Midbrain (tissue), 1 donor: ENCODE measurements around the gene KATNB1.

ENCODE experiments used
- DNase-seq: peaks from one replicate; lab custom pipeline; 2025; lab: John Stamatoyannopoulos, UW

The KATNB1 gene

GRCh38 chr16:57756424-57757325 is 21.1 kb downstream of the KATNB1 start:
- DNase-seq = no peak

- peak; percentile 88 for DNase-seq
These were observed 21.8 kb downstream of the KATNB1 start for GRCh38 chr16:57757326-57757786.

DNA sequence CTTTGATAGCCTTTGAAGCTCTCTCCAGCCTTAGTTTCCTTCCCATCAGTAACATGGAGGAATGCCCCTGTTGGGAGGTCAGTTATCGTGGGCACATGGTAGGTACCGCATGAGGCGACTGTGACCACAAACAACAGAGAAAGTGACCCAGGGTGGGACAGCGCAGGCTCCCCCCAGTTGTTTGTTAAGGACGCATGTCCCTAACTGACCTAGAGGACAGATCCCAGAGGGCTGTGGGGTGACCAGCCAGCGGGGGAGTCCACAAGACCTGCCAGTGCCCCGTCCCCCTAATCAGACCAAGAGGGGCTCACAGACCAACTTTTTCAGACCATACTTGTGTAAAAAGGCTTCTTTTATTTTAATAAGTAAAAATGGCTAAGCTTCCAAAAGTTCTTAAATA is 22.3 kb downstream of the KATNB1 start:
- no peak for DNase-seq

- no peak for DNase-seq
These were observed 23.0 kb downstream of the KATNB1 start for GRCh38 chr16:57758331-57759117.

GRCh38 chr16:57759131-57759530 is 23.6 kb downstream of the KATNB1 start:
- no peak for DNase-seq

DNA sequence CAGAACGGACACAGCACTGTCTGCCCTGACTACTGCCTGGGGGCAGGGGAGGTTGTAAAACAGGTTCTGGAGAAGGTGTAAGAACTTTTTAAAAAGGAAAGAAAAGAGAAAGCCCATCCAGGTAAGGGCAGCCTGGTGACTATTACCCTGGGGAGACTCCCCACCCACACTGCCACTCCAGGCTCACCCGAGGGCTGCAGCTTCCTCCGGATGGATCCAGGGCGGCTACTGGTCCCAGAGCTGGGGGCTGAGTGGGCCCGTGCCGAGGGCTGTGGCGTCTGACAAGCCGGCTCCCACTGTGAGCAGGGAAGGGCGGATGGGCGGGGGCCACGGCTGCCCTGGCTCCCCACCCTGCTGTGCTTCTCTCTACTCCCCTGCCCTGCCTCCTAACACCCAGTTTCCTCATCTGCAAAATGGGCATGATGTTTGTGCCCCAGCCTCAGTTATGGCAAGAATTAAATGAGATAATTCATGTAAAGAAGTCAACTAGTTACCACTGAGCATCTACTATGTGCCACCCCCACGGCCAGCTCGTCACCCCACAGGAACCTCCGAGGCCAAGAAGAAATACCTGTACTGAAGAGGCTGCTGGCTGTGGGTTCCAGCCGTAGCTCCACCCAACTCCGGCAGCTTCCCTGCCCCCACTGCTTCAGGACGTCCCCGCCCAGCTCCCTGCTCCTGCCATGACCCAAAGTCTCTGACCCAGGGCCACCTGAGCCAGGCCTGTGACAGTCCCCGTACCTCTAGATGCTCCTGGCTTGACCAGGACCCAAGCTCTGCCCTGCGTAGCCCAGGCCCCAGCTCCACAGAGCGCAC is 24.2 kb downstream of the KATNB1 start:
- no peak for DNase-seq

DNA sequence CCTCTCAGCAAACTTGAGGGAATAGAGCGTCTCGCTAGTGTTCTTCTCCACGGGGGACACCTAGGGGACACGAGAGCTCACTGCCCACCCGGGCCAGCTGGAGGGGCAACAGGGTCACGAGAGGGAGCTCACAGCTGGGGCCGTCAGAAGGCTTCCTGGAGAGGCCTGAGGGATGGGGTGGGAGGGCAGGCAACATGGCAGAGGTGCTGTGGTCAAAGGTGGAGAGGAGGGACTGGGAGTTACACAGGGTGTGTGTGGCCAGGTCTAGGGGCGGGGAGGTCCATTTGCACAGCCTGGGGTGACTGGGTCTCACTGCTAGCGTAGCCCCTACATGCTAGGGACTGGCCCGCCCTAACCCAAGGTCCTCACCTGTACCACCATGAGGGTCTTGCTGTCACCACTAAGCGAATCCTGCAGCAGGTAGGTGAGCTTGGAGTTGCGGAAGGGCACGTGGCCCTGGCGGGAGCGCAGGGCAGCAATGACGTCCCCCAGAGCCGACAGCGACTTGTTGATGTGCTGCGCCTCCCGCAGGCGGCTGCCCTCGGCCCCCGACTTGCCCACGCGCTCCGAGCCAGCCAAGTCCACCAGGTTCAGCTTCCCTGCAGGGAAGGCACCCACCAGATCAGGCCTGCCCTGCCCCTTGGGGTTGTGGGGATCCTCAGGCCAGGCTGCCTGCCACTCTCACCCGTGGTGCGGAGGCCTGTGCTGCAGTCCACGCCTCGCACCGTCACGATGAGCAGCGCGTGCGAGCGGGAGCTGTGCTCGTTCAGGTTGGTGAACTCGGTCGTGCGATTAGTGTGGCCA is 25.0 kb downstream of the KATNB1 start:
- no peak for DNase-seq

- no peak for DNase-seq
These were observed 25.7 kb downstream of the KATNB1 start for GRCh38 chr16:57761301-57761700.

DNA sequence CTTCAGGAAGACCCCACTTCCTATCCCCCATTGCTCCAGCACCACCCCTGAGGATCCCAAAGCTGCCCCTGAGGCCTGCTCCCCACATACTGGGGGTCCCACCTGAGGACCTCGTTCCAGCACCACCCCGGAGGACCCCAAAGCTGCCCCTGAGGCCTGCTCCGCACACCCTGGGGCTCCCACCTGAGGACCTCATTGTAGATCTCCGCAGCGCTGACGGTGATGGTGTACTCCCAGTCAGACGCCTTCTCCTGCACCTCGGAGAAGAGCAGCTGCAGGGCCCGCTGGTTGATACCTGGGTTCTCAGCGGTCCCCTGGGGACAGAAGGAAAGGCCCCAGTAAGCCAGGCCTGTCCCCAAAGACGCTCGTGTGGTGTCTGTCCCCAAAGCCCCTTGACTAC is 26.4 kb downstream of the KATNB1 start:
- DNase-seq = no peak

DNA sequence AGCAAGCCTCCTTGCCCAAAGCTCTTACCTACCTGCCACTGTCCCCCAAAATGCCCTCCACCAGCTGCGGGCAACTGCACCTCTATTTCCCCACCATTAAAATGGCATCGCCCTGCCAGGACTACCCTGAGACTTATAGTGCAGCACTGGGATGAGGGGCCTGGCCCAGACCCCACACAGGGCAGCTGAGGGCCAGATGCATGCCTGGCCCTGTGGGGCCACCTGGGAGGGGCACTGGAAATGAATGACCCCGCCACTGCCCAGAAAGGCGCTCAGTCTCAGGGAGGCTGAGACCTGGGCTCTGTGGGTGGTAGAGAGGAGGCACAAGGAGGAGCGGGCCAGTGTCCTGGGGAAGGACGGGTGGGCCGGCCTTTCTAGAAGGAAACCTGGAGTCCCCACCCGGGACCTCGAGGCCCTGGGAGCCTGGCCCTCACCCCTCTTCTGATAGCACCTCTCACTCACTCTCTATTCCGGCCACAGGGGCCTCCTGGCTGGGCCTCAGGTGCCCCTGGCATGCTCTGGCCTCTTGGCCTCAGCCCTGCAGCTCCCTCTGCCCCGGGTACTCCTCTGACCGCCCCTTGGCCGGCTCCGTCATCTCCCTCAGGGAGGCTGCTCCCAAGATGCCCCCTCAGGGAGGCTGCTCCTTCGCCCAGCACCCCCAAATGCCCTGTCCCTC is 26.9 kb downstream of the KATNB1 start:
- DNase-seq = no peak

DNA sequence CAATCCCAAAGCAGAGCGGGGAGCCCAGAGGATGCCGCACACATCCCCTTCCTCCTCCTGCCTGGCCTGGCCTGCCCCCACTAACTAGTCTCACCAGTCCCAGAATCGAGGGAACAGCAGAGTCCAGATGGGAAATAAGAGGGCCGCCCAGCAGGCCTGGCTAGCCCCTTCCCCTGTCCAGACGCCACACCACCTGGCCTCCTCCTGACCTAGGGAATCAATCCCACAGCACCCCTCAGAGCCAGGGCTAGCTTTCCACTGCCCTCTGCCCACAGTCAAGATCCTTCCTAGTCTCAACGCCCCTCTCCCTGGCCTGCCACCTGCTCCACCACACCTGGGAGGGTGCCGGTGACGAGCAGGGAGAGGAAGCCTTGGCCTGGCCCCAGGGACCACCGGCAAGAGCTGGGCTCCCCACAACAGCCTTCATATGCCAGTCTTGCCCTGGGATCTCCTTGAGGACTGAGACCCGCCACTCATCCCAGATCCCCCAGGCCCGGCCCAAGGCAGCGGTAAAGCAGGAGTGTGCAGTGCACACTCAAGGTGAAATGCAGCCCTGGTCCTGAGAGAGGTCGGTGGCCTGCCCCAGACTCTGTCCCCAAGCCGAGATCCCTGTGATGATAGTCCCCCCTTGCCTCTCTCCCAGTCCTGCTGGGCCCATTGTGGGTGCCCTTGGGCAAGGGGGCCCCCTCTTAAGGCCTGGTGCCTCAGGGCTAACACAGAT is 27.9 kb downstream of the KATNB1 start:
- DNase-seq = no peak

GRCh38 chr16:57764006-57764340 is 28.4 kb downstream of the KATNB1 start:
- no peak for DNase-seq

- no peak for DNase-seq
These were observed 29.0 kb downstream of the KATNB1 start for GRCh38 chr16:57764341-57765159.

- no peak for DNase-seq
These were observed 29.7 kb downstream of the KATNB1 start for GRCh38 chr16:57765160-57765728.

- DNase-seq = no peak
These were observed 31.3 kb downstream of the KATNB1 start for GRCh38 chr16:57766714-57767348.

- DNase-seq = no peak
These were observed 34.1 kb downstream of the KATNB1 start for GRCh38 chr16:57769541-57770145.

- DNase-seq = no peak
These were observed 34.8 kb downstream of the KATNB1 start for GRCh38 chr16:57770361-57770760.
